Measurements from ENCODE around the gene TBC1D10B.

DNA sequence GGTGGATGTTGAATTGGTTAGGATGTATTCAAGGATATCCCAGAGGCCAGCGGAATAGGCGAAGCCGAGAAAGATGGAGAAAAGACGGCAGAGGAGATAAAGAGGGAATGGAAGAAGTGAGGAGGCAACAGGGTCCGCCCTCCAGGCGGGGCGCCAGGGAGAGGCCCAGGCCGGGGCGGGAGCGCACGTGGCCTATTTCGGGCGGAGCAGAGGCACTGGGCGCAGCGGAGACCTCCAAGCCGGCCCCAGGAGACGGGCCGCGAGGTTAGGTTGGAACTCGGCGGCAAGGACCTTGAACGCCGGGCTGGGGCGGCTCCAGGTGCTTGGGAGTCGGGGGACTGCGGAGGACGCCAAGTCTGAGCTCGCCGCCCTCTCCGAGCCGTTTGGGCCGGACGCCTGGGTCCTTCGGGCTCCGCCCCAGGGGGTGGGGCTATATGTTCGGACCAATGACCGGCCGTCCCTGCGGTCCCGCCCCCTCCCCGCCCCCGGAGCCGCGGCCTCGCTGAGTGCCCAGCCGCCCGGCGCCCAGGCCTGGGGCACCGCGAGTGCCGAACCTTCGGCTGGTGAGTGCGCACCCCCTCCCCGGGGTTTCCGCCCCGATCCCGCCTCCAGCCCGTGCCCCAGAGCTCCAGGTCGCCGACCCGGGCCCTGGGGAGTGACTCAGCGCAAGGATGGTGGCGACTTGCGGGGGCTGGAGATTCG lies 37.0 kb upstream of the TBC1D10B start, which contains the start of gene ZNF771:
- TF ChIP-seq, protein P1, sequence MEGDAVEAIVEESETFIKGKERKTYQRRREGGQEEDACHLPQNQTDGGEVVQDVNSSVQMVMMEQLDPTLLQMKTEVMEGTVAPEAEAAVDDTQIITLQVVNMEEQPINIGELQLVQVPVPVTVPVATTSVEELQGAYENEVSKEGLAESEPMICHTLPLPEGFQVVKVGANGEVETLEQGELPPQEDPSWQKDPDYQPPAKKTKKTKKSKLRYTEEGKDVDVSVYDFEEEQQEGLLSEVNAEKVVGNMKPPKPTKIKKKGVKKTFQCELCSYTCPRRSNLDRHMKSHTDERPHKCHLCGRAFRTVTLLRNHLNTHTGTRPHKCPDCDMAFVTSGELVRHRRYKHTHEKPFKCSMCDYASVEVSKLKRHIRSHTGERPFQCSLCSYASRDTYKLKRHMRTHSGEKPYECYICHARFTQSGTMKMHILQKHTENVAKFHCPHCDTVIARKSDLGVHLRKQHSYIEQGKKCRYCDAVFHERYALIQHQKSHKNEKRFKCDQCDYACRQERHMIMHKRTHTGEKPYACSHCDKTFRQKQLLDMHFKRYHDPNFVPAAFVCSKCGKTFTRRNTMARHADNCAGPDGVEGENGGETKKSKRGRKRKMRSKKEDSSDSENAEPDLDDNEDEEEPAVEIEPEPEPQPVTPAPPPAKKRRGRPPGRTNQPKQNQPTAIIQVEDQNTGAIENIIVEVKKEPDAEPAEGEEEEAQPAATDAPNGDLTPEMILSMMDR (IDR thresholded peaks at IDR 0.05), result peak in 1 of 4 donors; percentile 21
- no peak for TF ChIP-seq POLR2A (IDR thresholded peaks at IDR 0.05)

All from right lobe of liver (tissue), 4 donors.